GM19455 (cell line): ENCODE measurements around the gene GXYLT2.

Experiments
- ATAC-seq: cut with Tn5 transposase; IDR thresholded peaks from one replicate; pipeline ENCODE4 v1.9.1; 2021; ENCODE audit not compliant: unreplicated experiment

Gene GXYLT2, protein sequence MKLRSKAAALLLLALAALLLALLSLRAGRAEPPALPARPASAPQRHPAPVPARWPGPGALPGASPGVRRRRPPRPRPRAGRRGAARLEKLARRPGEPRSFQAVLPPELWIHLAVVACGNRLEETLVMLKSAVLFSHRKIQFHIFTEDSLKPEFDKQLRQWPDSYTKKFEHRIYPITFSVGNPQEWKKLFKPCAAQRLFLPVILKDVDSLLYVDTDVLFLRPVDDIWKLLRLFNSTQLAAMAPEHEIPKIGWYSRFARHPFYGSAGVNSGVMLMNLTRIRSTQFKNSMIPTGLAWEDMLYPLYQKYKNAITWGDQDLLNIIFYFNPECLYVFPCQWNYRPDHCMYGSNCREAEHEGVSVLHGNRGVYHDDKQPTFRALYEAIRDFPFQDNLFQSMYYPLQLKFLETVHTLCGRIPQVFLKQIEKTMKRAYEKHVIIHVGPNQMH

DNA sequence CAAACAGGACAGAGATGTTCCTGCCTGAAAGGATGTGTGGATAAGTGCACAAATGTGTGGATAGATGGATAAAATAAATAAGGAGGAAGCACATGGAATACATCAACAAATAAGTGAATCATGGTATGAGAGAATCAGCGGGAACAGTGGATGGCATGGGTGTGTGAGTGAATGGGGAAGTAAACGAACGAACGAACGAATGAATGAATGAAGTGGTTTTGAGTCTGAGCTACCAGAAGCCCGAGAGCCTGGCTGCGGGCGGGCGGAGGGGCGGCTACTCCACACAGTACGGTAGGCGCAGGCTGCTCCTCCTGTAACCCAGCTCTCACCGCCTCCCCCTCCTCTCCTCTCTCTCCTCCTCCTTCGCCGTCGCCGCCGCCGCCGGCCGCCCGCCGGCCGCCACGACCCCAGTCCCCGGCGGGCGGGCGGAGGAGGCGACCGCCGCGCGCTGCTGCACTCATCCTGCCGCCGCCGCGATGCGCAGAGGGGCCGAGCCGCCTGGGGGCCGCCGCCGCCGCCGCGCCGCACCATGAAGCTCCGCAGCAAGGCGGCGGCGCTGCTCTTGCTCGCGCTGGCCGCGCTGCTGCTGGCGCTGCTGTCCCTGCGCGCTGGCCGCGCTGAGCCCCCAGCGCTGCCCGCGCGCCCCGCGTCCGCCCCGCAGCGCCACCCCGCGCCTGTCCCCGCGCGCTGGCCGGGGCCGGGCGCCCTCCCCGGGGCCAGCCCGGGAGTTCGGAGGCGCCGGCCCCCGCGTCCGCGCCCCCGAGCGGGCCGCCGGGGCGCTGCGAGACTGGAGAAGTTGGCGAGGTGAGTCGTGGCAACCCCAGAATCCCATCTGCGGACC is at the start of gene GXYLT2:
Gene GXYLT2, plus strand, starts transcription at position 342 of the 841 bp plus-strand sequence. Its CDS starts 188 bp downstream, at position 530.
- peak; percentile 66 for ATAC-seq

DNA sequence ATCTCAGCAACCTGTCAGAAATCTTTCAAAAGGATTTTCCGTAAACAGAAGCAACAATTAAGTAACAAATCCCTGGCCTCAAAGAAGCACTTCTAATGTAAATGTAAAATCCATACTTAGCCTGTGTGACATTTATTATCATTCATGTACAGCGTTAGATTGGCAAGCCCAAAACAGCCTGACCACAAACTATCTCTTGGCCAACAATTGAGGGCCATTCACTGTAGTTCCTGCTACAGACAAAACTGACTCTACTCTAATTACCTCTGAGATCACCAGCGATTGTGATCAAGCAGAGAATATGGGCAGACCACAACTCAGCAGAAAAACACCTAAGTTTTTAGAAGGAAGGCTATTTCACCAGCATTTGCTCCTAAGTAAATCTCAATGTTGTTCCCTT is 48.8 kb upstream of the GXYLT2 start:
- ATAC-seq: no peak

DNA sequence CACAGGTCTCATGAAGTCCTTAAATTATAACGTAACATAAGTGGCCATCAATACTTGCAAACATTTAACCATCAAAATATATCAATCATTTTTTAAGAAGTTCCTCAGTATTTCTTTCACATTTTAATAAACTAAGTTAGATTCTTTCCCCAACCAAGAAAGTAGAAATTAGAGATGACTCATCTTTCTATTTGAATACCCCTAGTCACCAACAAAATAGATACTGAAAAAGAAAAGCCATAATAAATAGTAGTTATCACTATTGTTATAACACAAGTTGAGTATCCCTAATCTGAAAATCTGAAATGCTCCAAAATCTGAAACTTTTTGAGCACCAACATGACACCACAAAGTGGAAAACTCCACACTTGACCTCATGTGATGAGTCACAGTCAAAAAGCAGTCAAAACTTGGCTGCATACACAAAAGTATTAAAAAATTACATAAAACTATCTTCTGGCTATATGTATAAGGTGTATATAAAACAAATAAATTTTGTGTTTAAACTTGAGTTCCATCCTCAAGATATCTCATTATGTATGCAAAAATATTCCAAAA is 43.3 kb upstream of the GXYLT2 start:
- no peak for ATAC-seq

DNA sequence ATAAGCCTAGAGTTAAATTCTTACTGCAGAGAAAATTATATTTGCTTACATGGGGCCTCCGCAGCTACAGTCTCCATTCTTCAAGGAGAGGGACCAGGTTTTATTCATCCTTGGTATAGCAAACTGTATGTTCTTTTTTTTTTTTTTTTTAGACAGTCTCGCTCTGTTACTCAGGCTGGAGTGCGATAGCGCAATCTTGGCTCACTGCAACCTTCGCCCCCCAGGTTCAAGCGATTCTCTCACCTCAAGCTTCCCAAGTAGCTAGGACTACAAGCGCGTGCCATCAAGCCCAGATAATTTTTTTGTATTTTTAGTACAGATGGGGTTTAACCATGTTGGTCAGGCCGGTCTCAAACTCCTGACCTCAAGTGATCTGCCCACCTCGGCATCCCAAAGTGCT is 41.7 kb upstream of the GXYLT2 start:
- no peak for ATAC-seq

DNA sequence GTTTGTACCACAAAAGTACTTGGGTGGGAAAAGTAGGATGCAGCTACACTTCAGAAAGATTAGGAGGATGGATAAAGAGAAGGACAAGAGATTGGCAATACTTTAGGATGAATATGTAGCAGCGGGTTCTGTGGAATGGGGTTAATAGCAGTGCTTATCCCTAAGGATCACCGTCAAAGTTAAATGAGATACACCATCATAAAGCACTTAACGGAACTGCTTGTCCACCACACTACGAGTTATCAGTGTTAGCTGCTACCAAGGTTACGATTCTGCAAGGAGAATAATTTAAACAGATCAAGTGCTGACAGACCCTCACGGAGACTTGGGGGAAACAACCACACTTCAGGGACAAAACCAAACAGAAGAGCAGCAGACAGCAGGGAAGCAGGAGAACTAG is 40.6 kb upstream of the GXYLT2 start:
- no peak for ATAC-seq

DNA sequence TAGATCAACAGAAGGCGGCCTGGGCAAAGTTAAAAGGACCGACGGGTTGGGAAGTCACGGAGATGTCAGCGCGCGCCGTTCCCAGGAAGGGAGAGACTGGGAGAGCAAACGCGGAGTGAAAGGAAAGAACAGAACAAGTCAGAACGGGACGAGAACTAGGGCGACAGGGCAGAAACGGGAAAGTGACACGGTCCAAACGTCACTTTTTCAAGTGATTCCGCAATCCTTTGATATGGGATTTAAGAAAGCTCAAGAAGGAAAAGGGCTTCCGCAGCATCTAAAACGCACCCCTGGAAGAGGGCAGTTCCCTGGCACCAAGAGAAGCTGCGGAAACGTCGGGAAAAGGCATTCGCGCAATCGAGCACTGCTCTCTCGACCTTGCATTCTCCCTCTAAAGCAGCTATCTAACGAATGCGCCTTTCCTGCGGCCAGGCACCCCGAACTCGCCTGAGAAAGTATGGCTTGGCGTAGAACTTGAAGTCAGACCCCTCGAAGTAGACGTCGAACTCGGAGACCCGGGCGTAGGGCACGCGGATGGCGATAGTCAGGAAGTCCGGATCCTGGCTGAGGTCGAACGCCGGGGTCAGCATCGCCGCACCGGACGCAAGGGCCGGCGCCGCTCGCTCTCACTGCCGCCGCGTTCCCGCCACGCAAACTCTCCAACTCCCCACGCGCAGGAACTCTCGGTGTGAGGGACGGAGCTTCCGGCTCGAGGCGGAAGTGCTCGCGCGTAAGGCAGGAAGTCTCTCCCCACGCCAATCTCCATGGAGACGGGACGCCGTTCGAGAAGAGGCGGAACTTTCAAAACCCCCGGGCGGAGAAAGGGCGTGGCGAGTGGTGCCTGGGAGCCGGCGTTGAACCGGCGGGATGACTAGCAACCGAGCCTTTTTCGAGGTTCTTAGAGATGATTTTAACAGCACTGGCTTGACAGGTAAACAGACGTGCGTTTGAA is 39.8 kb upstream of the GXYLT2 start, which contains the start of gene SHQ1:
Gene SHQ1, minus strand, starts transcription at position 695 of the 952 bp plus-strand sequence. Its CDS starts 105 bp downstream, at position 590.
- peak; percentile 97 for ATAC-seq

DNA sequence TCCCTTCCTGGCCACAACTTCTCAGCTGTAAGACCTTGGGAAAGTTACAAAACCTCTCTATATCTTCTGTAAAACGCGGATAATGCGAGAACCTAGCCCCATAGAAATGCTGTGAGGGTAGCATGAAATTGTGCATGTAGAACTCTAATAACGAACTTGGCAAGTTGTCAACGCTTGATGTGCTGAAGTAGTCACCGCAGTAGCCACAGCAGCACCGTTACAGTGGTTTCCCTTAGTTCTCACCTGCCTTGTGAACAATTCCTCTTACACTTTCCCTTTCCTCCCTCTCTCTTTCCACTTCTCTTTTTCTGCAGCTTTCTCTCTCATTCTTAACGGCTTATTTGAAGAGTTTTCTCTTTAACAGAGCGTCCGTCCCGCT is 39.2 kb upstream of the GXYLT2 start:
- peak; percentile 44 for ATAC-seq

DNA sequence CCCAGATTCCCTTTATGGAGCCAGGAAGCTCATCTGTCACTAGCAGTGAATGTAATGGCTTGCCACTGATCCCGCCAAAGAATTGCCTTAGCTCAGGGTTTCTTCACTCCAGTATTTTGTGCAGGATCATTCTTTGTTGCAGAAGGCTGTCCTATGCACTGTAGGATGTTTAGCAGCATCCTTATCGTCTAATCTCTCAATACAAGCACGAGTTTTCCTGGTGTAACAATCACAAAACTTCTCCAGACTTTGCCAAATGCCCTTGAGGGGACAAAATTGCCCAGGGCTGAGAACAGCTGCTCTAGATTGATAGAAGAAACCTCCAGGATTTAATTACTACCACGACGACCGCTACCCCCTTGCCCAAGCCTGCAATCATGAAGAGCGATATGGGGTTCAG is 32.8 kb upstream of the GXYLT2 start:
- no peak for ATAC-seq

DNA sequence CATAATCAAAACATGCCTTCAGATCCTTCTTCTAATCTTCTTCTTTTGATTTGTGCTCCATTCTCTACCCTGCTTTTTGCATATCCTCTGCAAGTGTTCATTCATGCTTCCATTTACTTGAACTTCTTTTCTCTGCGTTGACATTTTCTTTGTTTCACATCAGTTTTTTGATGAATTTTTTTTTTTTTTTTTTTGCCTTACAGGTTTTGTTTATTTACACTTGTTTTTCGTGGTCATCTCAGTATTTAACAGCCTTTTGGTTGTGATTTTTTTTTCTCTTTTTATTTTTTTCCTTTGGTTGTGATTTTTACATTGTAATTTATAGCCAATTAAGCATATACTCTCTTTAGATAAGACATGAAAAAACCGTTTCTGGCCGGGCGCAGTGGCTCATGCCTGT is 27.8 kb upstream of the GXYLT2 start:
- ATAC-seq: no peak

DNA sequence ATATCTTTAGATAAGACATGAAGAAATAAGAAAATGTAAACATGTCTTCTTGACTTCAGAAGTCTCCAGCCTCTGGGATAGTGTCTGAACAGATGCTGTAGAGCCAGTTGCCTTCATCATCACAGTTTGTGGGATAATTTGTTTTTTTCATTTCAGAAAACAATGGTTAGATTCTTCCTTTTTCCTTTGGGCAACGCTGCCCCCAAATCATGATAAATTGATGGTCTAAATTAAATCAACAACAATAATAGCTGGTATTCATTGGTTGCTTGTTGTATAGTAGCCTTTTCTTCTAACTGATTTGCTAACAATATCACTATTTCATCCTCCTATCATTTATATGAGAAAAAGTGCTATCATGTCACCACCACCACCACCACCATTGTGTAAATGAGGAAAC is 27.0 kb upstream of the GXYLT2 start:
- no peak for ATAC-seq

DNA sequence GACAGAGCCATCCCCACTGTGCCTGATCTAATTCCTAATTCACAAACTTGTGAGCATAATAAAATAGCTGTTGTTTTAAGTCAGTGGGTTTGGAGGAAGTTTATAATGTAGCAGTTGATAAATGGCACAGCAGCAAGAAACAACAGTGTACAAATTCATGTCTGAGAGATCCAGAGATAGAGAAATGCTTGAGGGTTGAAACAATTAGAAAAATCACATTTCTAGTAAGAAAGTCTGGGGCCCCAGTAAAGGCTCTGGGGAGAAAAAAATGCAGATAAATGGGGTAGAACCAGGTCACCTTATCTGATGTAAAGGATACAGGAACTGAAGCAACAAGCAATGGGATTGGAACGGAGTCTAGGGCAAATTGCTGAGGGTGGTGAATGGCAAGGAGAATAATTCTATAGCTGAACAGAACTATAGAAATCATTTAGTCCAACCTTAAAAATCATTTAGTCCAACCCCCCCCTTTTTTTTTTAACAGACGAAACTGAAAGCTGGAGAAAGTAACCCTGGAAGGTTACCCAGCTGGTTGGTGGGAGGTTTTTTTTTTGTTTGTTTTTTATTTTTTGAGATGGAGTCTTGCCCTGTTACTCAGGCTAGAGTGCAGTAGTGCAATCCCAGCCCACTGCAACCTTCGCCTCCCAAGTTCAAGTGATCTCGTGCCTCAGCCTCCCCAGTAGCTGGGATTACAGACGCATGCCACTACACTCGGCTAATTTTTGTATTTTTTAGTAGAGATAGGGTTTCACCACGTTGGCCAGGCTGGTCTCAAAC is 25.3 kb upstream of the GXYLT2 start:
- no peak for ATAC-seq

DNA sequence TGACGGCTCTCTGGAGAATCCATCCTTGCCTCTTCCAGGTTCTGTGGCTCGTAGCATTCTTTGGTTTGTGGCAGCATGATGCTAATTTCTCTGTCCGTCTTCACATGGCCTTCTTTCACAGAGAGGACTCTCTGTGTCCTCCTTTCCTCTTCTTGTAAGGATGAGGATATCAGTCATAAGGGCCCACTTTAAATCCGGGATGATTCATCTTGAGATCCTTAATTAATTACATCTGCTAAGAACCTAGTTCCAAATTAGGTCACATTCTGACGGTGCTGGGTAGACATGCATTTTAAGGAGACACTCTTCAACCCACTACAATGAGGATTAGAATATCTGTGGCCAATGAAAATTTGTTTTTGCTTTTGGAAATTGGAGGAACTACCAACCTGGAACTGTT is 15.7 kb upstream of the GXYLT2 start:
- no peak for ATAC-seq

DNA sequence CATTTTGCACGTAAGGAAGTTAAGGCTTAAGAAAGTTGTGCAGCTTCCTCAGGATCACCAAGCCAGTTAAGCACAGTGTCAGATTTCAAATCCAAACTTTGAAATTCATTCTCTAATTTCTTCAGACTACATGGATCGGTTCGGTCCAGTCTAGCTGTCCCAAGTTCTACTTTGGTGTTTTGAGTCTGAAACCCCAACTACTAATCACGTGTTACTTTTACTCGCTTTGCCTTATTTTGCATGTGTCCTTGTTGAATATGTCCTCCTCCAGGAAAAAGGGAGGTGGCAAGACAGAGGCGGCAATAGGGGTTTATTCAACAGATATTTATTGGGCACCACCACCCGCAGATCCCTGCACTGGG is 522 bp upstream of the GXYLT2 start:
- ATAC-seq: no peak

DNA sequence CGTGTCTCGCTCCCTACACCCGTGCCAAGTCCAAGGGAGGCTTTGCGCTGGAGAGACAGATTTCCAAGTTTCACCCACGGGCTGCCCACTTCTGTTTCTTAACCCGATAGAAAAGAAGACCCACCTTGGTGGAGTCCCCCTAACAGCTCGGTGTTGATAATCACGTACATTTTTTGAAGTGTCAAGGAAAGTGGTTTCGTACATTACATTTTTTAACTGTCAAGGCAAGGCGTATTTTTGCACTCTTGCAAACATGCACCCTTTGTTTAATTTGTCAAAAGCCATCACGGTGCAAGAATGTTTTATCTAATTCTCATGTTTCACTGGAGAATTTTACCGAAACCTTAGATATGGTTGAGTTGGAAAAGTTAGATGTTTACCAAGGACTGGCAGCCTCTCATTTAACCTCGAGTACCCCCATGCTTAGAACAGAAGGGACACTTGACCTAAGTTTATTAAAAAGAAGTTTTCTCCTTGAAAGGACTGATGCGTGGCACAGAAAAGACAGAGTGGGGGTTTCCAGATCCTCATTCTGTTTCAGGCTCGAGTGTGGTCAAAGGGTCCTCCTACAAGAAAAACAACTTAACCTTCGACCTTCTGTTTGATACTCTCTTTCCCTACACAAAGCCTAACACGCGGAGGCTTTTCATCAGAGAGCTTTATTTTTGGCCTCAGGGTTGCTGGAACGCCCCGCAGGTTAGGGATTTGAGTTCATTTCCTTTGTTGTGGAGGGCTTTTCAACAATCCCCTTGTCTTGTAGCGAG is 882 bp downstream of the GXYLT2 start:
- ATAC-seq: no peak

DNA sequence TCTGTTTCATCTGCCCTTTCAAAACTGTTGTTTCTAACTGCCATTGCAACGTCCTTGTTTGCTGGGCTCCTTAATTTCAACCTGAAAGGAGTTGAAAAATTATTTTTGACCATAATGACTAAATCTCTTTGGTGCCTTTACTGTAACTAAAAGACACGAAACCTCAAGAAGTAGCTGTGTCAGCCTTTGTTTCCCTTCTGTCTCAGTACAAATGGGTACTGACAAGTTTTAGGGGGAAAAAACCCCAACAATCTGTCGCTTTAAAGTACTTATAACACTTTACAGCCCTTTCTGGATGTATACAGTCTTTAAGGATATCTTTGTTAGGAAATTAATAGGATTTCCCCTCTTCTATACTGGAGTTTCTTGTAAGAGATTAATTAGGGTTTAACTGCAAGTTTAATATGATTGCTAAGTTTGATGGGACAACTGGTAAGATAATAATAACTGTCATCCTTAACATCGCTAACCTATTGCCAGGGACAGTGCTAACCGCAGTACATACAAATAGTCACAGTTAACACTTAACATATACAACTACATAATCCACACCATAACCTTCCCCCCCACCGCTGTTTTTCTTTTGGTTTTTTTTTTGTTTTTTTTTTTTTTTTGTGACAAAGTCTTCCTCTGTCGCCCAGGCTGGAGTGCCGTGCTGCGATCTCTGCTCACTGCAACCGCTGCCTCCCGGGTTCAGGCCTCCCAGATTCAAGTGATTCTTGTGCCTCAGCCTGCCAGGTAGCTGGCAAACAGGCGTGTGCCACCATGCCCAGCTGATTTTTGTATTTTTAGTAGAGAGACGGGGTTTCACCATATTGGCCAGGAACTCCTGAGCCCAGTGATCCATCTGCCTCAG is 1.7 kb downstream of the GXYLT2 start:
- ATAC-seq: no peak

DNA sequence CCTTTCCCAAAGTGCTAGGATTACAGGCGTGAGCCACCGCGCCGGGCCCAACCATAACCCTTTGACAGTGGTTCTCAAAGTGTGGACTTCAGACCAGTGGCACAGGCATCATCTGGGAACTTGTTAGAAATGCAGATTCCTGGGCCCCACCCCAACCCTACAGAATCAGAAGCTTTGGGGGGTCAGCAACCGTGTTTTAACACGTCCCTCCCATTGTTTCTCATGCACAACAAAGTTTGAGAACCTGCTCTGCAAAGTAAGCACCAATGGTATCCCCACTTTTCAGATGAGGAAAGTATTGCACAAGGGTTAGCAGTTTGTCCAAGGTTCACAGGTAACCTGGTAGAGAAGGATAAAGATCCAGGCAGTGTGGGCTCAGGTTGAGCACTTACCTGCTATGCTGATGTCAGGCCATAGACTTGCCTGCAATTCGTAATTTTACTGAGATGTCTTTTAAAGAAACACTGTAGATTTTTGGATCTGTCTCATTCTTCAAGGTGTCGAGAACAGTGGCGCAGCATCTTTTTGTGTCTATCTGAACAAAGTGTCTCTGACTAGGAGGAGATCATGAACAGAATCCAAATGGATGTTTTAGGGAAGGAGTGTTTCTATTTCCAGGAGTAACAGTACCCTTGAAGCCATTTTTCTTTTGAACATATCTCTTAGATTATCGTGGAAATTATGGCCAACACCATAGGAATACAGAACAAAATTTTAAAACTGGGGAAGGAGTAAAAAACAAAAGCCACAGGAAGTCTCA is 2.5 kb downstream of the GXYLT2 start:
- ATAC-seq: no peak

DNA sequence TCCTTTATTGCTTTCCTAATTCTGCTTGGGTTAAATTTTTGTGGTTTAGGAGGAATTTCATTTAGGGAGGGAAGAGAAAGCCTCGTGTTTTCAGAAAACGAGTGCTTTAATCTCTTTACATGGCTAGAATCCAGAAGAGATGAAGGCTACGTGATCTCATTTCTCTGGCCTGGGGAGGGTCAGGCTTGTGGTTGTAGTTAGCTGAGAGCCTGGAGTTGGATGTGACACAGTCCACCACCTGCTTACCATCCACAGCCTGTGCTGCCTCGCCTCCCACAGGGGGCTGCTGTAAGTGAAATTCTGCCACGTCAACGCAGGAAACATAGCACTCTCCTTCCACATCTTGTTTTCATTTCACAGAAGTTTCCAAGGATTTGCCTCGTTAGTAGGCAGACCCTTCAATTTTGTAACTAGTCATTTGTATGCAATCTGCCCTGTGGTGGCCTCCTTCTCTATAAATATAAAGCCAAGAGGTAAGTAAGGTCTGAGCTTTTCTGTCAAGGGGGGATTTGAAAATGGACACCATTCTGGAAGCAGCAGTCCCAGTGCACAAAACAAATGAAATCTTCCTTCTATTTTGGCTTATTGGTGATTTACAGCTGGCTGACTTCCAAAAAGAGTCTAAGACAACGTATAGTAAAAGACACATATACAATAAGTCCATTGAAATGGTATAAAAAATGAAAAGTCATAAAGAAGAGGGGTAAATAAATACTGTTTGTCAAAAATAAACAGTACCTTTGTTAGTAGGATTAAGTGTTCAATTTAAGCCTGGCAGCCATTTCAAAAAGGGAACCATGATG is 3.4 kb downstream of the GXYLT2 start:
- ATAC-seq: no peak
